H9 (cell line): ENCODE results near the gene MYBPC3. TPM values are rescaled to one million over a fixed set of nuclear protein-coding genes. Genes with fewer than 3 reads are reported as not detected.

Experiments
- DNase-seq: peaks from one replicate; pipeline ENCODE4 v3.0.0-alpha.2; 2017
- H2AFZ ChIP-seq: one replicate; pipeline ENCODE4 v1.6.1; 2013; ENCODE audit warnings: mild to moderate bottlenecking, low read length, control low read depth, moderate library complexity
- H2AK5ac ChIP-seq: 2 replicates; pipeline ENCODE4 v1.6.1; 2013; ENCODE audit warnings: low read length, control low read depth, mixed read lengths; ENCODE audit not compliant: insufficient read length
- H2BK120ac ChIP-seq: one replicate; pipeline ENCODE4 v1.6.1; 2013; ENCODE audit warnings: low read depth, mild to moderate bottlenecking, low read length, control low read depth, inconsistent platforms; ENCODE audit not compliant: poor library complexity, severe bottlenecking
- H2BK12ac ChIP-seq: 2 replicates; pipeline ENCODE4 v1.6.1; 2013; ENCODE audit warnings: low read length, control low read depth, mixed read lengths, low read depth; ENCODE audit not compliant: insufficient read length
- H2BK15ac ChIP-seq: 2 replicates; pipeline ENCODE4 v1.6.1; 2013; ENCODE audit warnings: low read depth, low read length, control low read depth
- H2BK20ac ChIP-seq: one replicate; pipeline ENCODE4 v1.6.1; 2013; ENCODE audit warnings: low read depth, mild to moderate bottlenecking, low read length, control low read depth, inconsistent platforms; ENCODE audit not compliant: poor library complexity, severe bottlenecking
- H2BK5ac ChIP-seq: 2 replicates; pipeline ENCODE4 v1.6.1; 2013; ENCODE audit warnings: low read length, control low read depth, mixed read lengths; ENCODE audit not compliant: insufficient read length
- H3K14ac ChIP-seq: 2 replicates; pipeline ENCODE4 v1.6.1; 2013; ENCODE audit warnings: low read length, control low read depth; ENCODE audit not compliant: insufficient read depth
- H3K18ac ChIP-seq: 2 replicates; pipeline ENCODE4 v1.6.1; 2013; ENCODE audit warnings: low read depth, mild to moderate bottlenecking, mixed read lengths, low read length, control low read depth; ENCODE audit not compliant: insufficient read length
- H3K23ac ChIP-seq: 2 replicates; pipeline ENCODE4 v1.6.1; 2013; ENCODE audit warnings: low read length, control low read depth, mixed read lengths, low read depth; ENCODE audit not compliant: insufficient read length
- H3K23me2 ChIP-seq: 2 replicates; pipeline ENCODE4 v1.6.1; 2013; ENCODE audit warnings: low read depth, mild to moderate bottlenecking, mixed read lengths, low read length, control low read depth; ENCODE audit not compliant: insufficient read length, poor library complexity, severe bottlenecking
- H3K27ac ChIP-seq: 2 replicates; pipeline ENCODE4 v1.5.1; 2013; ENCODE audit warnings: low read length, control low read depth, mixed read lengths, low read depth; ENCODE audit not compliant: insufficient read length
- H3K27me3 ChIP-seq: 2 replicates; pipeline ENCODE4 v1.6.1; 2013; ENCODE audit warnings: low read length, control low read depth, inconsistent platforms; ENCODE audit not compliant: insufficient read depth
- H3K4ac ChIP-seq: 2 replicates; pipeline ENCODE4 v1.6.1; 2013; ENCODE audit warnings: low read depth, mild to moderate bottlenecking, control low read depth, inconsistent platforms, low read length, moderate library complexity
- H3K4me1 ChIP-seq: 2 replicates; pipeline ENCODE4 v1.6.1; 2013; ENCODE audit warnings: low read length, control low read depth, inconsistent platforms; ENCODE audit not compliant: insufficient read depth
- H3K4me2 ChIP-seq: 2 replicates; pipeline ENCODE4 v1.6.1; 2013; ENCODE audit warnings: low read length, control low read depth, mixed read lengths; ENCODE audit not compliant: insufficient read length, insufficient read depth
- H3K56ac ChIP-seq: 2 replicates; pipeline ENCODE4 v1.6.1; 2013; ENCODE audit warnings: low read depth, mild to moderate bottlenecking, mixed read lengths, low read length, control low read depth; ENCODE audit not compliant: insufficient read length
- H3K79me1 ChIP-seq: 2 replicates; pipeline ENCODE4 v1.6.1; 2013; ENCODE audit warnings: low read depth, mild to moderate bottlenecking, moderate library complexity, low read length, control low read depth, inconsistent platforms; ENCODE audit not compliant: insufficient read depth, poor library complexity, severe bottlenecking
- H3K79me2 ChIP-seq: 2 replicates; pipeline ENCODE4 v1.6.1; 2013; ENCODE audit warnings: low read length, control low read depth, inconsistent platforms; ENCODE audit not compliant: insufficient read depth
- H3K9ac ChIP-seq: 2 replicates; pipeline ENCODE4 v1.6.1; 2013; ENCODE audit warnings: low read length, control low read depth, mixed read lengths; ENCODE audit not compliant: insufficient read length; ENCODE audit errors: extremely low read depth
- H3K9me3 ChIP-seq: one replicate; pipeline ENCODE4 v1.6.1; 2013; ENCODE audit warnings: low read depth, low read length, inconsistent platforms; ENCODE audit not compliant: control insufficient read depth
- H3T11ph ChIP-seq: one replicate; pipeline ENCODE4 v1.6.1; 2013; ENCODE audit warnings: mild to moderate bottlenecking, low read length, control low read depth, inconsistent platforms
- H4K20me1 ChIP-seq: one replicate; pipeline ENCODE4 v1.6.1; 2013; ENCODE audit not compliant: control insufficient read depth, insufficient read length, insufficient read depth
- H4K5ac ChIP-seq: 2 replicates; pipeline ENCODE4 v1.6.1; 2013; ENCODE audit warnings: low read depth, mild to moderate bottlenecking, mixed read lengths, low read length, control low read depth; ENCODE audit not compliant: insufficient read length
- H4K8ac ChIP-seq: replicated peaks from 2 replicates; pipeline ENCODE4 v1.6.1; 2013; ENCODE audit warnings: low read length, control low read depth, mixed read lengths, low read depth; ENCODE audit not compliant: insufficient read length
- H4K91ac ChIP-seq: 2 replicates; pipeline ENCODE4 v1.6.1; 2013; ENCODE audit warnings: low read depth, mild to moderate bottlenecking, moderate library complexity, mixed read lengths, low read length, control low read depth; ENCODE audit not compliant: insufficient read length
- H3K27ac Mint-ChIP-seq, 3 experiments: 2 replicates in 2 of 3; 3 replicates in 1 of 3; pipeline ENCODE4 v1.8.0; 2020 to 2021; ENCODE audit warnings: mixed read lengths in 3 of 3, mild to moderate bottlenecking in 1 of 3, moderate library complexity in 1 of 3
- H3K27me3 Mint-ChIP-seq: 2 replicates; pipeline ENCODE4 v1.8.0; 2021; ENCODE audit warnings: low read depth, mild to moderate bottlenecking, moderate library complexity, mixed read lengths
- H3K36me3 Mint-ChIP-seq, 3 experiments: 2 replicates in 2 of 3; 3 replicates in 1 of 3; pipeline ENCODE4 v1.8.0; 2020 to 2021; ENCODE audit warnings: low read depth in 3 of 3, mixed read lengths in 3 of 3; ENCODE audit not compliant: insufficient read depth in 1 of 3
- H3K4me1 Mint-ChIP-seq, 2 experiments: 2 replicates each; pipeline ENCODE4 v1.8.0; 2020; ENCODE audit warnings: mixed read lengths in 2 of 2
- H3K4me3 Mint-ChIP-seq, 2 experiments: 2 replicates in 1 of 2; 3 replicates in 1 of 2; pipeline ENCODE4 v1.8.0; 2020 to 2021; ENCODE audit warnings: mild to moderate bottlenecking in 2 of 2, mixed read lengths in 2 of 2, moderate library complexity in 1 of 2
- H3K9me3 Mint-ChIP-seq, 2 experiments: 2 replicates in 1 of 2; 3 replicates in 1 of 2; pipeline ENCODE4 v1.8.0; 2020; ENCODE audit warnings: mild to moderate bottlenecking in 2 of 2, mixed read lengths in 2 of 2, moderate library complexity in 1 of 2
- WGBS: extraction: QIAGEN DNeasy Blood & Tissue Kit; methylation state at CpG from one replicate; pipeline ENCODE4 v1.1.7; 2013; ENCODE audit warnings: missing lambda C conversion rate, low lambda C conversion rate, mixed read lengths; ENCODE audit not compliant: insufficient read length; ENCODE audit errors: extremely low coverage; 5-methylcytosine and 5-hydroxymethylcytosine counted together
- total RNA-seq: library from RNA; stranded (reverse); gene quantifications from 2 replicates; pipeline ENCODE4 v1.2.1, GENCODE V29; 2021
- TF ChIP-seq, protein P1 (sequence below): fragments of 200-600 bp; sonication (generic); conservative IDR thresholded peaks from 3 replicates; pipeline ENCODE4 v1.8.0; 2021; ENCODE audit warnings: antibody characterized with exemption, mild to moderate bottlenecking

Gene MYBPC3
- total RNA-seq, 1 experiment from 2014 or later: not detected

DNA sequence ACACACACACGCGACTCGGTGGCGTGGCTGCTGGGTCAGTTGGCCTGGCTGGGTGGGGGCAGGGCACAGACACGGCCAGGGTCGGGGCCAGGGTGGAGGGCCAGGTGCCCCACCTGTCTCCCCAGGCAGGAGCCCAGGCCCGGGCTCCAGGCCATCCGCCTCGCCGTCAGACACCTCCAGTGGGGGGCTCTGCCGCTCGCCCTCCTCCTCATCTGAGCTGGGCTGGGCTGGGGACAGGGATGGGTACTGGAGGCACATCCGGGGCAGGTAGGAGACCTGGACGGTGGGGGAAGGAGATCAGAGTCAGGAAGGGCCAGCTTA lies 6.2 kb upstream of the MYBPC3 start:
- Histone ChIP-seq H3K27ac (no peak overlapping the region), H3K4me2 (no peak overlapping the region), H2BK15ac (no peak overlapping the region), H2BK120ac (no peak overlapping the region), H3K56ac (no peak overlapping the region), H2AK5ac (no peak overlapping the region), H4K5ac (no peak overlapping the region), H3K4me1 (no peaks in the 10 kb centered on the region), H3T11ph (no peak overlapping the region), H2AFZ (no peak overlapping the region), H4K91ac (no peak overlapping the region), H3K18ac (no peak overlapping the region), H3K27me3 (no peaks in the 10 kb centered on the region), H3K23me2 (no peaks in the 10 kb centered on the region), H2BK5ac (no peak overlapping the region), H3K79me1 (no peaks in the 10 kb centered on the region), H4K8ac (no peak overlapping the region), H3K14ac (no peak overlapping the region), H3K79me2 (no peaks in the 10 kb centered on the region), H3K9me3 (no peaks in the 10 kb centered on the region), H2BK20ac (no peak overlapping the region), H2BK12ac (no peak overlapping the region), H3K9ac (no peak overlapping the region), H3K23ac (no peak overlapping the region), H3K4ac (no peak overlapping the region), H4K20me1 (peaks cover 2% of the 10 kb centered on the region)
- Mint-ChIP-seq H3K4me1 (peaks cover 6% of the 10 kb centered on the region in 2 experiments), H3K27ac (no peak overlapping the region), H3K4me3 (no peak overlapping the region), H3K36me3 (no peaks in the 10 kb centered on the region), H3K27me3 (no peaks in the 10 kb centered on the region), H3K9me3 (no peaks in the 10 kb centered on the region)
- DNase-seq: no peak
- no CpG with 5 or more reads among the region's 14 CpGs for WGBS
- TF ChIP-seq, protein P1, sequence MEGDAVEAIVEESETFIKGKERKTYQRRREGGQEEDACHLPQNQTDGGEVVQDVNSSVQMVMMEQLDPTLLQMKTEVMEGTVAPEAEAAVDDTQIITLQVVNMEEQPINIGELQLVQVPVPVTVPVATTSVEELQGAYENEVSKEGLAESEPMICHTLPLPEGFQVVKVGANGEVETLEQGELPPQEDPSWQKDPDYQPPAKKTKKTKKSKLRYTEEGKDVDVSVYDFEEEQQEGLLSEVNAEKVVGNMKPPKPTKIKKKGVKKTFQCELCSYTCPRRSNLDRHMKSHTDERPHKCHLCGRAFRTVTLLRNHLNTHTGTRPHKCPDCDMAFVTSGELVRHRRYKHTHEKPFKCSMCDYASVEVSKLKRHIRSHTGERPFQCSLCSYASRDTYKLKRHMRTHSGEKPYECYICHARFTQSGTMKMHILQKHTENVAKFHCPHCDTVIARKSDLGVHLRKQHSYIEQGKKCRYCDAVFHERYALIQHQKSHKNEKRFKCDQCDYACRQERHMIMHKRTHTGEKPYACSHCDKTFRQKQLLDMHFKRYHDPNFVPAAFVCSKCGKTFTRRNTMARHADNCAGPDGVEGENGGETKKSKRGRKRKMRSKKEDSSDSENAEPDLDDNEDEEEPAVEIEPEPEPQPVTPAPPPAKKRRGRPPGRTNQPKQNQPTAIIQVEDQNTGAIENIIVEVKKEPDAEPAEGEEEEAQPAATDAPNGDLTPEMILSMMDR: no peak
